ENCODE results near the gene CSMD2.

Gene CSMD2

DNA sequence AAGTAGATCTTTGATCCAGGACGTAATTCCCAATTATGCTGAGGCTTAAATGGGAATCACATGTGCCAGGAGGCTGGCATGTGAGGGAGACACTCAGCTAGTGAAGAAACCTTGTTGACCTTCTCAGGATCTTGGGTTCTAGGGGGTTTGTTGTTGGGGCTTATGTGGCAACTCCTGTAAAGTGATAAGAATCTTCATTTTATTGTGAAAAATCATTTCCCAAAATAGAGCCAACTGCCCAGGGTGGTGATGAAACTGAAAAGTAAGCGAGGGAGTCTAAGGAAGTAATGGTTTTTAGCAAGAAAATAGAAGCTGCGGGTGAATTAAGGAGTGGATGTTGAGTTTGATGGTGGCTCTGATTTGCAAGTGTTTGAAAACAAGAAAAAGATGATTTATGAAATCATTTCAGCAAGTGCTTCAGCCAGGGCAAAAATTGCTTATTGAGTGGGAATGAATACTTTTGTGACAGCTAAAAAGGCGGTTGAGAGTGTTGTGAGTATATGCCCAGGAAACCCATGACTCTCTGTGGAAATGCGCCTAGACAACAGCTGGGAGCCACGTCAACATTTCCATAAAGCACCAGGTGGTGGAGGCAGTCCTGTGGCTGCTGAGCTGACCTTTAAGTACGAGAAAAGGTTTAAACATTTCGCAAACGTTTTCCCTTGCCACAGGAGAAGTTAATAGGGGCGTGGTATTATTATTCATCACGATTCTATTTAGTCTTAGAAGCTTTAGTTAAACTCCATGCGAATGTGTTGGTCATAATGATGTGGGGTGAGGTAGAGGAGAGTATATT, 198.5 kb downstream of the CSMD2 start:
- DNase-seq (ENCODE audit: low read depth in 3 of 3, low spot score in 1 of 3) = no peak

DNA sequence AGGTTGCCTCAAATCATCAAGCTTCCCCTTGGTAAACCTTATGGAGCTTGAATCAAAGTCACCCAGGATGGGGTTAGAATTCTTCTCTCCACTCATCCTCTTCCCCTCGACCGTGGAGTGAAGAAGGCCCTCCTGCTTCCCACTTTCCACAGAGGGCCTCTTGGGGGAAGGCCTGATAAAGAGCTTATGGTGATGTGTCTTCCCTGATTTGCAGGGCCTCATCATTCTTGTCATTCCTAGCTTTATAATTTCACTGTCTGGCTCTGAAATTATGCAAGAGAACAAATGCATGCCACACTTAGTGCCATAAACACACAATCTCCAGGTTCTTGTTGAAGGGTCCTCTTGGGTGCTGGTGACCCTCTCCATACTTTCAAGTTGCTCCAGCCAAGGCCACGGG, 199.9 kb downstream of the CSMD2 start:
- no peak for DNase-seq (ENCODE audit: low read depth in 3 of 3, low spot score in 1 of 3)

DNA sequence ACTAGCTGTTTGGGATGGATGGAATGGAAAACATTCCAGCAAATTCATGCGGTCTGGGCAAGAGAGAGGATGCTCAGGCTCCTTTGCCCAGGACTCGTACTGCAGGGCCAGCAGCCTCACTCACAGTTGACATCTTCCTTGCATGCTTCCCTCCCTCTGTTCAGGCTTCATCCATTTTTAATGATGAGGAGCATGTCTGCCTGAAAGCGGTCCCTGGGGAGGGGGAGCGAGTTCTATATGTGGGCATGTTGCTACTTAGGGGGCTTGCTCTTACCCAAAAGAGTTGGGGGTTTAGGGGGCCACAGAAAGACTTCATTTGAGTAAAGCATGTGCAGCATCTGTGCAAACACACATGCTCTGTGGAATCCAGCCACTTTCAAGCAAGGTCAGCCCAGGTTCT, 203.0 kb downstream of the CSMD2 start:
- DNase-seq (ENCODE audit: low read depth in 3 of 3, low spot score in 1 of 3) = no peak

DNA sequence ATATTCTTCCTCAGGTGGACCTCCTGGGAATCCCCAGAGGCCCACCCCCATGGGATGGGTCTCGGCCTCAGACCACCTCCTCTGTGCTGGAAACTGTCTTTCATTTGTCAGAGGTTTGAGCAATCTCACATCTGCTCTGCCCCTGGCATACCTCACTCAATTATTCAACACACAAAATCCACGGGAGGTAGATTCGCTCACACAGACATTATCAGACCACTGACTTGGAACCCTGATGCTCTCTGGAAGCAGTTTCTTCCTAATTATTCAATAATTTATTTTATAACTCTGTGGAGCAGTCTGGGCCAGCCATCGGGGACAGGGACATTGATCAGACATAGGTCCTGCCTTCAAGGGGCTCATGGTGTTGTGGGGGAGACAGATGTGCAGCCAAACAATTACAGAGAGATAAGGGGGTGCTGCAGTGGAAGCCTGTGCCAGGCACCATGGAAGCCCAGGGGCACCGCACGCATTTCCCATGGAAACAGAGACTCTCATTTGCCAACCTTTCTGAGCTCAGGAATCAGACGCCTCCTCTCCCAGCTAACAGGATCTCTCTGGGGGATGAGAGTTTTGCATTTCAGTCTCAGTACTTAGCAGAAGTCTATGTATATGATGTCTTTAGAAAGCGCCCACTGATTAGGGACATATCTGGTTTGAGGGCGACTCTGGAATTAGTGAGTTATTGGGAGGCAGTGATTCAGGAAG, 204.7 kb downstream of the CSMD2 start:
- DNase-seq (ENCODE audit: low read depth in 3 of 3, low spot score in 1 of 3) = no peak

DNA sequence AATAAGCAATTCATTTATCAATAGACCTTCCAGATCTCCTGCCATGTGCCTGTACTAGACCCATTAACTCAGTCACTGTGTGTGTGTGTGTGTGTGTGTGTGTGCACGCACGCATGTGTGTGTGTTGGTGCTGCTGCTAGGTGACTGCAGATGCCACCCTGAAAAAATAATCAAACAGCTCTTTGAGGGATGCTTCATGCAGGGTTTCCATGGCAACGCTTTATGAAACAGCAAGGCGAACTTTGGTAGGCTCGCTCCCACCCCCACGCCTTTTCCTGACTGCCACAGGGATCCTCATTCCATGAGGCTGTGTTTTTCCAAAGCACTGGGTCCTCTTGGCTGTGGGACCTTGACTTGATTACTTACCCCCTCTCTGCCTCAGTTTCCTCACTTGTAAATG, 207.2 kb downstream of the CSMD2 start:
- no peak for DNase-seq (ENCODE audit: low read depth in 3 of 3, low spot score in 1 of 3)

DNA sequence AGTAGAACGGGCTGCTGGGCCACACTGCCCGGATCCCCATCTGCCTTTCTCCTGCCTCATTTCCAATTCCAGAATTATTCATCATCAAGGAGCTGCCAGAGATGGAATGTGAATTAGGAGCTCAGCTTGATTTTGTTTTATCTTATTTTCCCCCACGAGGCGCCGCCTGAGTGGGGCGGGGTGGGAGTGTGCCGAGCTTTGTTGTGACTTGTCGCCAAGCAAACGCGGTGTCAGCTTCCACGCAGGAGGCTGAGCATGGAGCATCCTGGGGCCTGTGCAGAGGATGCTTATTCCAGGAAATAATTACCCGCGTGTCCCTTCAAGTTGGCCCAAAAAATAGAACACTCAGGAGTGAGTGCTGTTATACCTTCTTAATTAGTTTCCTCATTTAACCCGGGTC, 209.9 kb downstream of the CSMD2 start:
- no peak for DNase-seq (ENCODE audit: low read depth in 3 of 3, low spot score in 1 of 3)

DNA sequence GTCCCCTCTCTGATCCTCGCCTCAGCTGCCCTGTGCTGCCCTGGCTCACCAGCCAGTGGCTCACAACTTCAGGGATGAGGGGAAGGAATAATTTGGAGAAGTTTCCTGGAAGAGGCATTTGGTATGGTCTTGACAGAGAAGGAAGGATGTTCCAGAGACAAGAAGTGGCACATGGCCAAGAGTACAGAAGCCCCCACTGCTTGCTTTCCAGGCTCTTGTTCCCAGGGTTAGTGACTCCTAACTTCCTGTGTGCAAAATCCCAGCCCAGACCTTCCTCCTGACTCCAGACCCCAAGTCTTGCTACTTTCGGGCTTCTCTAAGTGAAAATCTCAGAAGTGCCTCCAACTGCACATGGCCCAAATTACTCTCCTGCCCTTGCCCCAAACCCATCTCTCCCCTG, 215.5 kb downstream of the CSMD2 start:
- DNase-seq (ENCODE audit: low read depth in 3 of 3, low spot score in 1 of 3) = no peak

DNA sequence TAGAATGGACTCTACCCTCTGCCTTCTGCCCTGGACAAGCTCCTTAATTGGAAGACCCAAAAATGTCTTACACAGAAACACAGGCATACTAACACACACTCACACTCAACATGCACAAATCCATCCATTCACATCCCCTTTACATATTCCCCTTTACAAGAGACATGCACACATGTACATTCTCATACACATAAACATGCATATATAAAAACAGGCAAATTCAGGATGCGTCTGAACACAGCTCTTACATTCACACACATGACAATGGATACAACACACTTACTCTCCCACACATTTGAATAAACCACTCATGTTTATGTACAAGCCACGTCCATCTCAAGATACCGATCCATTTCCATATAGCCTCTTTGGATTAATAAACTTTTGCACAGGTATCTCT, 216.7 kb downstream of the CSMD2 start:
- no peak for DNase-seq (ENCODE audit: low read depth in 3 of 3, low spot score in 1 of 3)

DNA sequence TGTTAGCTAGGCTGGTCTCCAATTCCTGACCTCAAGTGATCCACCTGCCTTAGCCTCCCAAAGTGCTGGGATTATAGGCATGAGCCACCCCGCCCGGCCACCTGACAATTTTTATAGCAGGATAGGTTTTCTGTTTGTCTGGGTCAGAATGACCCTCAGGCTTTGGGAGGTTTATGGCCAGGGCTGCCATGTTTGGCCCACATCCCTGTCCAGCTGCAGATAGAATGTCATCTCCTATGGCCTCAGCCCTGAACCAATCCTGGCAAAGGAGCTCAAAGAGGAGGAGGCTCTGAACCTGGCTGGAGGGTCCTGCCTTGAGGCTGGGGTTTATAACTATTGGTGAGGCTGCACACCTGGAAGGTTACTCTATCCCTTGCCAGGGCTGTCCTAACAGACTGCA, 218.2 kb downstream of the CSMD2 start:
- DNase-seq (ENCODE audit: low read depth in 3 of 3, low spot score in 1 of 3) = no peak

DNA sequence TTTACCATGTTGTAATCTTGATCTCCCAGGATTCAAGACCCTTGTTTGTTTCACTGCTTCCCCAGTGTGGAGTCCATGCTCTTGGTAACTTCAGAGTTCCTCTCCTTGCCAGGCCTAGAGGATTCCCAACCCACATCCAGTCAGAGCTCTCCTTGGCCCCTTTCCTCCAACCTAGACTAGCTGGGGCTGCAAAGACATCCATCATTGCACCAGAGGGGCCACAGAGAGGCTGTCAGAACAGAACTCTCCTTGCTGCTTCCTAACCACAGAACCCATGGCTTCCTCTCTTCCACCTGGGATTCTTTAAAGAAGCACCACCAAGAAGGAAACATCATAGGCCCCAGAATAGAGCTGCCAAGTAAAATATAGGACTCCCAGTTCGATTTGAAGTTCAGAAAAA, 220.2 kb downstream of the CSMD2 start:
- DNase-seq (ENCODE audit: low read depth in 3 of 3, low spot score in 1 of 3) = no peak

DNA sequence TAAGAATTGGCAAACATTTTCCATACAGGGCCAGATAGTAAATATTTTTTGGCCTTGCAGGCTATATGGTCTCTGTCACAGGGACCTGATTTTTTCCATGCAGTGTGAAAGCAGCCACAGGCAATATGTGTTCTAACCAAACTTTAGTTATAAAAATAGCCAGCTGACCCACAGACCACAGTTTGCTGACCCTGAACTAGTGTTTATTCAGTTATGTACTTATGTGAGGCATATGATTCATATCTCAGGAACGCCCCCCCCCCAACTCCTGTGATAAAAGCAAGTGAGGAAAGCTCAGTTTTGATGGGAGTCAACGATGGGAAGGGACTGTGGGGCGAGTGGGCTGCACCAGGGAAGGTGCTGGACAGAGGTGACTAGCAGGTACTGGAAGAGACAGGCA, 221.1 kb downstream of the CSMD2 start:
- DNase-seq (ENCODE audit: low read depth in 3 of 3, low spot score in 1 of 3) = no peak

DNA sequence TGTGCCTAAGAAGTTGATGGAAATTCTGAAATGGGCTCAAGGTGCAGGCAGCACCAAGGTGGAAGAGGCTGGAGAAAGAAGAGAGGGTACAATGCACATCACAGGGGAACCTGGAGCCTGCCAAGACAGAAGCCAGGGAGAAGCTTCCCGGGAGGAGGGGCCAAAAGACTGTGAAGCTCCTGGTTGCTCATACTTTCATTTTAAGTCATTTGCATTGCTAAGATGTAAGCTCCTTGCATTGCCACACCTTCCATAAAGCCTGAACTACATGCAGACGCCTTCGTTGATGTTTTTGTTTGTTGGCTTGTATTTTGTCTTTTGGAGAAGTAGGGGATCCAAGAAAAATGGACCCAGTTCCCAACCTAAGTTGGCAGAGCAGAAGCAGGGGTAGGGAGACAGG, 232.2 kb downstream of the CSMD2 start:
- no peak for DNase-seq (ENCODE audit: low read depth in 3 of 3, low spot score in 1 of 3)

DNA sequence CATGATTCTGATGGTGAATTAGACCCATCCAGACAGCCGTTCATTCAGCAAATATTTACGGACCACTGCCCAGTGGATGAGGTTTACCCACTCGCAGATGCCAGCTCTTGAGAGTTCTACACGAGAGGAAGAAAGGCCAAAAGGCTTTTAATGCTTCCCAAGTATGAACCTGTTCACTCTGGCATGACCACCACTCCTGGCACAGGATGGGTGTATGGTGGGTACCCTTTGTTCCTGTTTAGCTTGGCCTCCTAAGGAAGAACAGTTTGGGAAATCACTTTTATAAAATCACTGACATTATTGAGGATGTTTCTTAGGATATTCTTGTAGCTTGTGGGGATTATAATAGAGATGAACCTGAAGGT, 233.9 kb downstream of the CSMD2 start:
- DNase-seq (ENCODE audit: low read depth in 3 of 3, low spot score in 1 of 3) = no peak

DNA sequence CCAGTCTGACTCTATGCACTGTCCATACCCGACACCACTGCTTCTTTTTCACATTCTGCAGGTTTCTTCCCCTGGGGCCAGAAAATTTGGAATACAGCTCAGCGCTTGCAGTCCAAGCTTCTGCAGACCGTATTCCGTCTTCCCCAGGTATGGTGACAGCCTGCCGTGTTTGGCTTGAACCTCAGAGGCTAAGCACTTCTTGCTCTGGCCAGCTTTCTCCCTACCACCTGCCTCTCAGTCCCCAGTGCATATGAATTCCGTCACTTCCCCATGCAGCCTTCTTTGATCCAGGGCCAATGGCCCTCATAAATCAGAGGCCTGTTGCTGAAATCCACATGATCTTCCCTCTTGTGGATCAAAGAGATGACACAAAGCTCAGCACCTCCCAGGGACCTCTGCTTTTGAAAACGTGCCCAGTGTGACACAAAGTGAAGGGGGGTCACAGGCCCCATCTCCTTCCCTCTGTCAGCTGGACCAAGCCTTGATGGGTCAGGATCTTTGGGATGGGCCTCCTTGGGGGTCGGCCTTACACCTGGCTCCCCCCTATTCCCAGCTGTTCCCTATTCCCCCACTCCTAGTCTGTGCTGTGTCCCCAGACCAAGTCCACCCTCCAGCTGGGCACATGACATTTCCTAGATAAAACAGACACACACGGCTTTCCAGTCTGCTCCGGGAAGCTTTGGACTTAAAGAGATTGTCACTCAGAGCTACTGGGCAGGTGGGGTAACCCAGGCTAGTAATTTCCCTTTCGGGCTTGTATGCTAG, 234.5 kb downstream of the CSMD2 start:
- no peak for DNase-seq (ENCODE audit: low read depth in 3 of 3, low spot score in 1 of 3)

DNA sequence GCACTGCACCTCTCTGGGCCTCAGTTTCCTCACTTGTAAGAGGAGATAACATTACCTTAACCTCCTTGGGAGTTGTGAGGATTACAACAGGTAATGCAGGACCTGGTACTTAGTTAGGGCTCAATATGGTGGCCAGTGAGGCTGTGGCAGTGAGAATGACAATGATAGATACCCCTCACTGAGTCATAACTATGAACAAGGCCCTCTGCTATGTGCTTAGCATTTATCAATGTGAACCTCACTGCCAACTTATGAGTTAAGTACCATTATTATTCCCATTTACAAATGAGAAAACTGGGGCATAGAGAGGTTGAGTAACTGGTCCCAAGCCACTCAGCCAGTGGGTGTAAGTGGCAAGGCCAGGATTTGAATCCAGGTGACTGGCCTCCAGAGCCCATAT, 236.8 kb downstream of the CSMD2 start:
- DNase-seq (ENCODE audit: low read depth in 3 of 3, low spot score in 1 of 3) = no peak

DNA sequence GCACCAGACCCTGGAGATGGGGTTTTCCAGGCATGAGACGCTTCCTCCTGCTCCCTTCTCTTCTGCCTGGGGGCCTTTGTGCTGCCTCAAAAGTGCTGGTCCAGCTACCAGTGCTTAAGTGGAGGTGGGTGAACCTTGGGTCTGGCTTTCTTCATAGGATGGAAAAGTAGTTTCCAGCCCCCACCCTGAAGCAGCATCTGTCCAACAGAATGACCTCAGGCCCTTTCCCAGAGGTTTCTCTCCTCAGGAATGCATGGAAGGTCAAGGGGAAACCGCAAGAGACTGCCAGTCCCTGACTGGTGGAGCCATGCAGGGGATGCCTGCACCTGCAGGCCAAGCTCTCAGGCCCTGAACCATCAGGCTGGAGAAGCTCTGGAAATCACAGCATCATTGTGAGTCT, 237.3 kb downstream of the CSMD2 start:
- DNase-seq (ENCODE audit: low read depth in 3 of 3, low spot score in 1 of 3) = no peak

DNA sequence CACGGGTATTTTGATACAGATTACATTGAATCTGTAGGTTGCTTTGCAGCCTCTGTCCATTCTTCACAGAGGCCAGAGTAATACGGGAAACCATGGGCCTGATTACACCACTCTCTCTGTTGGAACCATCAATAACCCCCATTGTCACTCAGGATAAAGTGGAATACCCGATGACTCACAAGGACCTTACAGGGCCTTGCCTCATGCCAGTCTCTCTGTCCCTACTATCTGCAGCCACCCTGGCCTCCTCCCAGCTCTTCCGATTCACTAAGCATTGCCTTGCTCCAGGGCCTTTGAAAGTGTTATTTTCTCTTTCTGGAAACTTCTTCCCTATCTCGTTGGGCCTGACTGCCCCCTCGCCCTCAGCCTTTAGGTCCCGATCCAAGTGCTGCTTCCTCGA, 239.4 kb downstream of the CSMD2 start:
- no peak for DNase-seq (ENCODE audit: low read depth in 3 of 3, low spot score in 1 of 3)

DNA sequence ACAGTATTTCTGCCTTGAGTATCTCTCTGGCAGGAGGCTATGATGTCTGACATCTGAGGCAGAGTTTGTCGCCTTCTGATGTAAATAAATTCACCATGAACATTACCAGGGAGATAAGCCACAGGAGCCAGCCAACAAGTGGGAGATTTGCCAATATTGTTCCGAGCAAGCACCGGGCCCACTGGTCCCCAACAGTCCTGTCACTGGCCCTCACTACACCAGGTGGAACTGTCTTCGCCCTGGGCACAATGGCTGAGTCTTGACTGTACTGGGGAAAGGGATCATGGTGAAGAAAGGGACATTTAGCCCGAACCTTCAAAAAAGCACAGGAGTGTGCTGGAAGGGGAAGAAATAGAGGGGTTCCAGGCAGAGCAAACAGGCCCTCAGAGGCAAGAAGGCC, 243.7 kb downstream of the CSMD2 start:
- DNase-seq (ENCODE audit: low read depth in 3 of 3, low spot score in 1 of 3) = no peak

DNA sequence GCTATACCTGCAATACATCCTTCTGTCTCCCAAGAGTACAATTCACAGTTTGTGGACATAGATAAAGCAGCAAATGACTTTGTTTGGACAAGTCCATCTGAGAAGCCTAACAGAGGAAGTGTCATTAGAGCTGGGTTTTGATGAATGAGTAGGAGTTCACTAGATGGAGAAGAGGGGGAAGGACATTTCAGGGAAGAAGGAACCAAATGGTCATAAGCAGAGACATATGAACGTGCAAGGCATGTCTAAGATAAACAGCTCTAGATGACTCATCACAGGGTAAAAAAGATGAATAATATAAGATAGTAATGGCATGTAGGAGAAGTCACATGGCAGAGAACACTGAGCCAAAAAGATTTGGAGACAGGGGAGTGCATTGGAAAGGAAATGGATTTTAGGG, 246.7 kb downstream of the CSMD2 start:
- no peak for DNase-seq (ENCODE audit: low read depth in 3 of 3, low spot score in 1 of 3)

DNA sequence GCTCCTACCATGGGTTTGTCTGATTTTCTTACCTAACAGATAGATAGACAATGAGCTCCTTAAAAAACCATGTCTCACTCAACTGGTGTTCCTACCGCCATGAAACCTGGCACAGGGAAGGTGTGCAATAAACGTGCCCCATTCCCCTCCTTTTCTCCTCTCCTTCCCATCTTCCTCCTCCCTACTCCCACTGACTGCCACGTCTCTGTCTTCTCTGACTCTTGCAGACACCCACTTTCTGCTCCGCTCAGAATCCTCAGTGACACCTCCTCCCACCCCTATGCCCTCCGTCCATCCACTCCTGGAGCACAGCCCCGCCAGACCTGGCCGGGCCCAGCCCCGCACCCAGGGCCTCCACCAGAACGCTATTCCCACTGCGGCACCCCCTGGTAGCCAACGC, 248.2 kb downstream of the CSMD2 start:
- DNase-seq (ENCODE audit: low read depth in 3 of 3, low spot score in 1 of 3) = no peak

DNA sequence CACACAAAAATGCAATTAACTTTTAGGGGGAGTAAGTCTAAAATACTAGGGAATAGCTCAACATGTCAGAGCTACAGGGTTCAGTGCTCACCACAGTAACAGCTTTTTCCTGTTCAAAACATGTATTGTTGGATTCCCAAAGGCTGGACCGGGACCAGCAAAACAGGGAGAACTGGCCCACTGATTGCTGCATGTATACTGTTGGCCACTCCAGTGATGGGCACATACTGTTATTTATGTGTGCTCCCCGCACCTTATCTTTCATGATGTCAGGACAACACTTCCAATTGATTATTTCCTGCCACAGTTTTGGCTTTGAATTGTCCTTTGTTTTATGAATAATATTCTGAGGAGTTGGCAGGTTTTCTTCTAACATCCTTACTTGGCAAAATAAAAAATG, 250.5 kb downstream of the CSMD2 start:
- DNase-seq (ENCODE audit: low read depth in 3 of 3, low spot score in 1 of 3) = no peak

DNA sequence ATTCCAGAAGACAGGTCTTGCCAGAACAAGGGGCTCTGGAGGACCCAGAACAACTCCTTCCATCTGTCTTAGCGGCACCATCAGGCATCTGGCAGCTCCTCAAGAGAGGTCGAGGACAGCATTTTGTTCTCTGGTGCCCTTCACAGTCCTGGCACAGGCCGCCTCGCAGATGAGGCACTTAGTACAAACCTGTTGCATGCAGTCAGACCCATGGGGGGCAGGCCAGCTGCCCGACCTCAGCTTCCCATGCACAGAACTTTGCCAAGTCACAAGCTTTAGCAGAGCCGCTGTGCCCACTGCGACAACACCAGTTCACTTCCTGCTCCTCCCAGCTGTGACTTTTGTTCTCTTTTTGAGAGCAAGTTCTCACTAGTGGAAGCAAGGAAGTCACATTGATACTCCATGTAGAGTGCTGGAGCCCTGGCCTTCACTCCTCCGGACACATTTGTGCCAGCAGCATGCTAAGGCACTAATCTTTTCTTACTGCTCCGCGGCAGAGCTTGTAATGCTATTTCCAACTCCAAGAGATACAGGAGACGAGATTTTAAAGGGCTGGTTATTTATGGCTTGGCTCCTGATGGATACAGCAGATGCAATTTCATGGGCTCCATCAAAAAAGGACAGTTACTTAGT, 256.6 kb downstream of the CSMD2 start:
- DNase-seq (ENCODE audit: low read depth in 3 of 3, low spot score in 1 of 3) = no peak
